Activated naive CD4-positive, alpha-beta T cell treated with anti-CD3 and anti-CD28 coated beads, Interleukin-2, amount 50 U/mL, for 24 hours (primary cell): ENCODE results near the gene E2F6.

ENCODE experiments used
- H3K27ac Mint-ChIP-seq: one replicate; pipeline ENCODE4 v1.8.0; 2021; ENCODE audit warnings: mild to moderate bottlenecking, mixed read lengths
- H3K27me3 Mint-ChIP-seq: one replicate; pipeline ENCODE4 v1.8.0; 2021; ENCODE audit warnings: mixed read lengths
- H3K36me3 Mint-ChIP-seq: one replicate; pipeline ENCODE4 v1.8.0; 2021; ENCODE audit warnings: mixed read lengths
- H3K4me1 Mint-ChIP-seq: one replicate; pipeline ENCODE4 v1.8.0; 2021; ENCODE audit warnings: mixed read lengths
- H3K4me3 Mint-ChIP-seq: one replicate; pipeline ENCODE4 v1.8.0; 2021; ENCODE audit warnings: mild to moderate bottlenecking, mixed read lengths
- H3K9me3 Mint-ChIP-seq: one replicate; pipeline ENCODE4 v1.8.0; 2021; ENCODE audit warnings: mixed read lengths

E2F6 gene

DNA sequence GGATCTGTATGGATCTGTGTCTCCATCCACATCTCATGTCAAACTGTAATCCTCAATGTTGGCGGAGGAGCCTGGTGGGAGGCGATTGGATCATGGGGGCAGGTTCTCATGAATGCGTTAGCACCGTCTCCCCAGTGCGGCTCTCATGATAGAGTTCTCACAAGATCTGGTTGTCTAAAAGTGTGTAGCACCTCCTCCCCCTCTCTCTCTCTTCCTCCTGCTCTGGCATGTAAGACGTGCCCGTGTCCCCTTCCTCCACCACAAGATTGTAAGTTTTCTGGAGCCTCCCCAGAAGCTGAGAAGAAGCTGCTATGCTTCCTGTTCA is 66.6 kb downstream of the E2F6 start:
- no peak overlapping the region for H3K27ac Mint-ChIP-seq
- H3K36me3 Mint-ChIP-seq, result no peaks in the 10 kb centered on the region
- no peaks in the 10 kb centered on the region for H3K4me1 Mint-ChIP-seq
- H3K4me3 Mint-ChIP-seq, result no peak overlapping the region
- H3K27me3 Mint-ChIP-seq, result no peaks in the 10 kb centered on the region
- no peaks in the 10 kb centered on the region for H3K9me3 Mint-ChIP-seq

DNA sequence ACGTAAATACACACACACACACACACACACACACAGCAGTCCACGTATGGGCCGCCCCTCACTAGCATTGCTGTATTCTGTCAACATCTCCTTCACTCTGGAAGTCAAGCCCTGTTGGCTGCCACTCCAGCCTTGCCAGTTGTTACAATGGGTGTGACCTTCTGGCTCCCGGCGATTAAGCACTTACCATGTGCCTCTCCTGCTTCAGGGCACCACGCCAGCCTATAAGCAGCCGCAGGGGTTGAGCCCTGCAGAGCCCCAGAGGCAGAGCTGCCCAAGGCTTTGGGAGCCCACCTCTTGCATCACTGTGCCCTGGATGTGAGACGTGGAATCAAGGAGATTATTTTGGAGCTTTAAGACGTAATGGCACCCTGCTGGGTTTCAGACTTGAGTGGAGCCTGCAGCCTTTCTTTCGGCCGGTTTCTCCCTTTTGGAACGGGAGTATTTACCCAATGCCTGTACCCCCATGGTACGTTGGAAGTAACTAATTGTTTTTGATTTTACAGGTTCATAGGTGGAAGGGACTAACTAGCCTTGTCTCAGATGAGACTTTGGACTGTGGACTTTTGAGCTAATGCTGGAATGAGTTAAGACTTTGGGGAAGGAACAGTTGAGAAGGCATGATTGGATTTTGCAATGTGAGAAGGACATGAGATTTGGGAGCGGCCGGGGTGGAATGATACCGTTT is 67.1 kb downstream of the E2F6 start:
- Mint-ChIP-seq H3K4me1 (no peaks in the 10 kb centered on the region), H3K4me3 (no peak overlapping the region), H3K27me3 (no peaks in the 10 kb centered on the region)

DNA sequence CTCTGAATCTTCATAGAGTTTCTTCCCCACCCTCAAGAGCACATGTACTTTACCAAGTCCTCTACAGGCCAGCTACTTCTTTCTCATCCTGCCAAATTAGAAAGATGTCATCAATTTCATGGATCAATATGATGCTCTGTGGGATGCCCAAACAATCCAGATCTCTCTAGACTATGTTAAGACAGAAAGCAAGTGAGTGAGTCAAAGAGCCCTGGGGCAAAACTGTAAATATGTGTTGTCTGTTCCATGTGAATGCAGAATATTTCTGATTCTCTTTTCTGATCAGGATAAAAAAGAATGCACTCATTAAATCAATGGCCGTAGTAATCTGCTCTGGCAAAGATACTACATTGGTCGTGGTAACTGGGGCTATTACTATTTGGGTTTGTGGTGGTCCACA is 68.4 kb downstream of the E2F6 start:
- Mint-ChIP-seq H3K9me3 (no peaks in the 10 kb centered on the region), H3K4me1 (no peaks in the 10 kb centered on the region), H3K36me3 (no peaks in the 10 kb centered on the region), H3K27ac (no peak overlapping the region), H3K27me3 (no peaks in the 10 kb centered on the region), H3K4me3 (no peak overlapping the region)

More for the DNA sequence above, 67.1 kb downstream of the E2F6 start:
- Mint-ChIP-seq H3K27ac (no peak overlapping the region), H3K36me3 (no peaks in the 10 kb centered on the region), H3K9me3 (no peaks in the 10 kb centered on the region)

DNA sequence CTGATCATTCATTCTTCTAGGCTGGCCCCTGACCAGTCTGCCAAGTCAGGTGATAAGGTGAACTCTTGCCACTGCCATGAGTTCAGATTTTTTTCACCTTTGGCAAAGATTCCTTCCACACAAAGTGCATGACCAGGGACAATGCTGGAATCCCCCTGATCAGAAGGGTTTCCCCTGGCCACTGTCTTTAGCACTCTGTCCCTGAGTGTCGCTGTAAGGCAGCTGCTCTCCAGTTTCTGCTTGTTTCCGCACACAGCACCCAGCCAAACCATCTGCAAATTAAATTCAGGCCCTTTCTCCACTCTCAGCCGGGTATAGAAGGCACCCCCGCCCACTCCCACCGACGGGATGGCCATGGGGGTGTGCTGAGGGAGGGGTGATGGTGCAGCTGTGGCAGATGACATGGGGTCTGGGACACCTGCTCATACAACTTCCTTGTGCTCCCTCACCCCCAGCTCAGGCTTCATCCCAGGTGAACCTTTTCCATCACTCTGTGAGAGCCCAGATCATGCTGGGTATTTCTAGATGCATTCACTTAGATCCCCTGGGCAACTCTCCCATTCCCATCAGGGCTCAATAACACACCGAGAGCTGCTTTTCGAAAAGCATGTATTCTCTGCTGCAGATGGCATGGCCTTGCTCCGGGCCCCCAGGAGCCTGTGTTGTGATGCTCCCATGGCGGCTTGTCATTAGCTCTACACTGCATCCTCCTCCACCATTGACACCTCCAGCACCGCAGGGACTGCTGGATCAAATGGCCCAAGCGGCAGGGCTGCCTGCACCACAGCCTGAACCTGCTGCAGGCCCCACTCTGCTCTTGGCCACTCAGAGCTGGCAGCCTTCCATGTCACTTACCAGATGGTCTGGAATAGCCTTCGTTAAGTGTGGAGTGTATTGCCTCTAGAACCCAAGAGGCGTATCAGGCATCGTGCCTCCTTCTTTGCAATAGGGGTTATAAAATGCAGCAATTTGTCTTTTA is 69.2 kb downstream of the E2F6 start:
- Mint-ChIP-seq H3K27ac (no peak overlapping the region), H3K36me3 (no peaks in the 10 kb centered on the region), H3K4me1 (no peaks in the 10 kb centered on the region), H3K9me3 (no peaks in the 10 kb centered on the region), H3K27me3 (no peaks in the 10 kb centered on the region), H3K4me3 (no peak overlapping the region)

DNA sequence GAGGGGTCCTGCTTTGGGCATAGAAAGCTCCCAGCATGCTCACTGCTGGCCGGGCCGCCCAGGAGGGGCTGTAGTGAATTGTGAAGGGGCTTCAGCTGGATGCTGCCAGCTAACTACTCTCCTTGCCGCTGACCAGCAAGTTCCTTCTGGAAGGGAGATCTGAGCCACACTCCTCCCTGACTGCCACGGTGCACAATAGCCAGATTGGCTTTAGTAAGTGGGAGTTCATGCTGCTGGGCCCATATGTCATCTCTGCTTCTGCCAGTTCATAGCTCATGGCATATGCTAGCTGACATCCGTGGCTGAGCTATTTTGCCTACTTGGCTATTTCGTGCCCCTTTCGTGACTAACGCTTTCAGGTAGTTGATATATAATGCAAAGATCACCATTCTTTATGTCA is 69.9 kb downstream of the E2F6 start:
- no peaks in the 10 kb centered on the region for H3K36me3 Mint-ChIP-seq
- H3K4me3 Mint-ChIP-seq, result no peak overlapping the region
- no peaks in the 10 kb centered on the region for H3K27me3 Mint-ChIP-seq
- no peaks in the 10 kb centered on the region for H3K4me1 Mint-ChIP-seq
- no peaks in the 10 kb centered on the region for H3K9me3 Mint-ChIP-seq
- H3K27ac Mint-ChIP-seq, result no peak overlapping the region

DNA sequence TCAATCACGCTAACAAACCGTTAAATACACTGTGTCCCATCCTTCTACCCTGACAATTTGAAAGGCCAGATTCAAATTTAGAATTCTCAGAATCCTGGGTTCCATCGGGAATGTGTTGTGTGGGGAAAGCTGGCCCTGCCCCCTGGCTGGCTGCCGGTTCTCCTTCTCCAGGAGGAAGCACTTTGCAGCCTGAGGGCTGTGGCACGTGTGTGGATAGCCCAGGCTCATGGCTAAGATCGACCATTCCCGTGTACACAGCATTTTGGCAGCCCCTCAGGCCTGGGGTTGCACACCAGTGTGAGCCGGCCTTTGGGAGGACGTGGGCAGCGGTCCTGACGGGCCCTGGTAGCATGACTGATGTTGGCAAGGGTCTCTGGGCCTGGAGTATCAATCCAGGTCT is 70.6 kb downstream of the E2F6 start:
- no peaks in the 10 kb centered on the region for H3K27me3 Mint-ChIP-seq
- H3K4me3 Mint-ChIP-seq, result no peak overlapping the region
- no peak overlapping the region for H3K27ac Mint-ChIP-seq
- H3K9me3 Mint-ChIP-seq, result no peaks in the 10 kb centered on the region
- no peaks in the 10 kb centered on the region for H3K36me3 Mint-ChIP-seq
- H3K4me1 Mint-ChIP-seq, result no peaks in the 10 kb centered on the region
